ENCODE data around the gene MUCL3. TPM values are rescaled to one million over a fixed set of nuclear protein-coding genes. Genes with fewer than 3 reads are reported as not detected.

MUCL3 gene
- total RNA-seq (2022) (0.16 TPM in 1 of 2 replicates, not detected in the other), Bru-seq, nascent RNA (percentile 4 among the genes with signal in this experiment), BruChase-seq, experiment 1, labeled RNA remaining after a 2-hour chase (percentile 12 among the genes with signal in this experiment), BruChase-seq, experiment 2, labeled RNA remaining after a 6-hour chase (percentile 19 among the genes with signal in this experiment)
- long read RNA-seq: 0 reads

DNA sequence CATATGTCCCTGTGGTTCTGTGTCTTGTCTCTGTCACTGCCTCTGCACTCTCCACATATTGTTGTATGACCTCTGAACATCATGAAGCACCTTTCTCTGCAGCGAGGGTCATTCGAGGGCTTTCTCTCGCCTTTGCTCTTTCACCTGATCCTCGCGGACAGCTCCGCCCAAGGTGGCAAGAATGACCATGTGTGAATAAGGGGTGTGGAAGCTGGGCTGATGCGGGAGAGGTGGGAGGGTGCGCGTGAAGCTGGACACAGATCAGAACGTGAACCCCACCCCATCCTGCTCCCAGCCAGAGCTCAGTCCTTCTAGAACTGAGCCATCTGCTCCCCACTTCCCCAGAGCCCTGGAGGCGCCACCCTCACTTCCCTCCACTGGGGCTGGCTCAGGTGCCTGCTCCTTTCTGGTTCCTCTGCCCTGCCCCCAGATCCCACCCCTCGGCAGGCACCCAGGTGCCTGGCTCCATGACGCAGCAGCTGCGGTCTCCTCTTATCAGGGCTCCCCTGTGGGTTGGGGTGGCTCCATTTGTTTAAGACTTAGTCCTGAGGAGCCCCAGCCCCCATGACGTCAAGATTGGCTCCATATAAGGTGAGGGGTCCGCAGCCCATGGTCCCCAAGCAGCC, at the start of gene MUCL3:
TSS of gene MUCL3 (plus strand) at position 613 of the 626 bp plus-strand sequence. CDS start 27 bp downstream, outside the sequence.
- Mint-ChIP-seq H3K4me3 (ENCODE audit: unreplicated experiment) (no peak within 1 kb of the TSS), H3K9me3 (ENCODE audit: unreplicated experiment) (no peaks in the 10 kb centered on the region), H3K36me3 (ENCODE audit: insufficient read depth, unreplicated experiment) (no peaks in the 10 kb centered on the region), H3K4me1 (ENCODE audit: low read depth, unreplicated experiment) (peaks cover 31% of the 10 kb centered on the region), H3K27ac (ENCODE audit: unreplicated experiment) (peak within 1 kb of the TSS; percentile 80), H3K27me3 (ENCODE audit: insufficient read depth, unreplicated experiment) (no peaks in the 10 kb centered on the region)
- ChIA-PET POLR2A (interaction anchor here (0.5 kb wide), 2 partner anchors 100 to 152 kb away, joined by 3 to 6 read pairs; no protein-coding TSS in a partner anchor), CTCF (interaction anchor here (0.5 to 0.7 kb wide), 3 partner anchors 19 to 147 kb away, joined by 3 to 5 read pairs (median 3); partner anchors contain the start of gene DDR1)
- no peaks in the 10 kb centered on the region for H3K27me3 ChIP-seq (replicated peaks; ENCODE audit: control insufficient read depth, insufficient read depth, low read length)
- H3K4me3 ChIP-seq (ENCODE audit: low read depth, low read length): no peak within 1 kb of the TSS
- DNase-seq: no peak
- intact Hi-C loops (cut with micrococcal nuclease; ENCODE audit: unreplicated experiment): no loop called here
- peaks cover 23% of the 10 kb centered on the region for H3K4me1 ChIP-seq
- TF ChIP-seq CTCF (IDR thresholded peaks at IDR 0.05; ENCODE audit: insufficient read depth in 1 of 2, low read depth in 1 of 2, low read length in 1 of 2, severe bottlenecking in 1 of 2, unreplicated experiment in 1 of 2): no peak
- H3K36me3 ChIP-seq (ENCODE audit: control insufficient read depth, insufficient read depth, low read length): no peaks in the 10 kb centered on the region
- BruUV-seq (replicated peaks): no TSS peak
- no peaks in the 10 kb centered on the region for H3K9me3 ChIP-seq

DNA sequence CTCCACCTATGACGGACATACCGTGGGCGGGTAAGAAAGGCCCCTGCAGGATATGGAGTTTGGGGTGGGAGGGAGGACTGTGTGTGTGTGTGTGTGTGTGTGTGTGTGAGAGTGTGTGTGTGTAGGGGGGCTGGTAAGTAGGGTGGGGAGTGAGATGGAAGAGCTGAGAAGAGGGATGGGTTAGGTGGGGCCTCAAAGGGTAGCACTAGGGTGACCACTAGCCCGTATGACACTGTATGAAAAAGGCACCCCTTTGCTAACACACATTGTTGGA, 49.4 kb upstream of the MUCL3 start:
- Histone ChIP-seq H3K36me3 (ENCODE audit: control insufficient read depth, insufficient read depth, low read length) (peaks cover 9% of the 10 kb centered on the region), H3K9me3 (no peaks in the 10 kb centered on the region), H3K4me3 (ENCODE audit: low read depth, low read length) (no peak overlapping the region), H3K27me3 (replicated peaks; ENCODE audit: control insufficient read depth, insufficient read depth, low read length) (no peaks in the 10 kb centered on the region), H3K4me1 (peaks cover 5% of the 10 kb centered on the region)
- ChIA-PET POLR2A (no interaction called here), CTCF (no interaction called here)
- Mint-ChIP-seq H3K4me1 (ENCODE audit: low read depth, unreplicated experiment) (peaks cover 6% of the 10 kb centered on the region), H3K4me3 (ENCODE audit: unreplicated experiment) (no peak overlapping the region), H3K27me3 (ENCODE audit: insufficient read depth, unreplicated experiment) (no peaks in the 10 kb centered on the region), H3K27ac (ENCODE audit: unreplicated experiment) (no peak overlapping the region), H3K36me3 (ENCODE audit: insufficient read depth, unreplicated experiment) (peaks cover 32% of the 10 kb centered on the region), H3K9me3 (ENCODE audit: unreplicated experiment) (no peaks in the 10 kb centered on the region)
- intact Hi-C loops (cut with micrococcal nuclease; ENCODE audit: unreplicated experiment): no loop called here
- no peak for TF ChIP-seq CTCF (IDR thresholded peaks at IDR 0.05; ENCODE audit: insufficient read depth in 1 of 2, low read depth in 1 of 2, low read length in 1 of 2, severe bottlenecking in 1 of 2, unreplicated experiment in 1 of 2)
- no TSS peak for BruUV-seq (replicated peaks)
- DNase-seq: no peak

DNA sequence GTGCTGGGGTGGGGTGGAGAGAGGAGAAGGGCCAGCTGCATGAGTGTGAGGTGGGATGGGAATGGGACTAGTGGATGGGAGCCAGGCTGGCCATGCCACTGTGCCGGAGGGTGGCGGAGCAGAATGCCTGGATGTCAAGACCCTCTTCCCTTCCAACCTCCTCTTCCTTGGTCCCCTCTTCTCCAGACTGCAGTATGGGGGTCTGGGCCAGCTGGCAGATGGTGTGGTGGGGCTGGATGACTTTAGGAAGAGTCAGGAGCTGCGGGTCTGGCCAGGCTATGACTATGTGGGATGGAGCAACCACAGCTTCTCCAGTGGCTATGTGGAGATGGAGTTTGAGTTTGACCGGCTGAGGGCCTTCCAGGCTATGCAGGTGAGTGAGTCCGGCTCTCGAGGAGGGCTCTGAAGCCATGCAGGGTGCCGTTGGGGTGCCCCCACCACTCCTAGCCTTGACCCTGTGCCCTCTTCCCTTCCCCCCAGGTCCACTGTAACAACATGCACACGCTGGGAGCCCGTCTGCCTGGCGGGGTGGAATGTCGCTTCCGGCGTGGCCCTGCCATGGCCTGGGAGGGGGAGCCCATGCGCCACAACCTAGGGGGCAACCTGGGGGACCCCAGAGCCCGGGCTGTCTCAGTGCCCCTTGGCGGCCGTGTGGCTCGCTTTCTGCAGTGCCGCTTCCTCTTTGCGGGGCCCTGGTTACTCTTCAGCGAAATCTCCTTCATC, 48.8 kb upstream of the MUCL3 start:
- intact Hi-C loops (cut with micrococcal nuclease; ENCODE audit: unreplicated experiment): no loop called here
- BruUV-seq (replicated peaks): no TSS peak
- Mint-ChIP-seq H3K9me3 (ENCODE audit: unreplicated experiment) (no peaks in the 10 kb centered on the region), H3K27me3 (ENCODE audit: insufficient read depth, unreplicated experiment) (no peaks in the 10 kb centered on the region), H3K4me1 (ENCODE audit: low read depth, unreplicated experiment) (peaks cover under 1% of the 10 kb centered on the region), H3K36me3 (ENCODE audit: insufficient read depth, unreplicated experiment) (peaks cover 32% of the 10 kb centered on the region), H3K27ac (ENCODE audit: unreplicated experiment) (no peak overlapping the region), H3K4me3 (ENCODE audit: unreplicated experiment) (no peak overlapping the region)
- Histone ChIP-seq H3K27me3 (replicated peaks; ENCODE audit: control insufficient read depth, insufficient read depth, low read length) (no peaks in the 10 kb centered on the region), H3K9me3 (no peaks in the 10 kb centered on the region), H3K4me3 (ENCODE audit: low read depth, low read length) (no peak overlapping the region), H3K4me1 (no peaks in the 10 kb centered on the region), H3K36me3 (ENCODE audit: control insufficient read depth, insufficient read depth, low read length) (peaks cover 10% of the 10 kb centered on the region)
- ChIA-PET POLR2A (no interaction called here), CTCF (no interaction called here)
- no peak for DNase-seq
- no peak for TF ChIP-seq CTCF (IDR thresholded peaks at IDR 0.05; ENCODE audit: insufficient read depth in 1 of 2, low read depth in 1 of 2, low read length in 1 of 2, severe bottlenecking in 1 of 2, unreplicated experiment in 1 of 2)

Data from Caco-2 (cell line).